8988T (cell line): ENCODE results near the gene WDR83.
"Not testable (repeated sequence)": the region's sequence is repeated elsewhere in the genome, so short reads cannot be mapped to it uniquely, and the experiment has no call there.

Source experiments
- DNase-seq: peaks from one replicate; pipeline ENCODE4 v3.0.0; 2011

Gene WDR83

GRCh38 chr19:12656899-12657571 is 9.6 kb upstream of the WDR83 start:
- DNase-seq, result no peak

GRCh38 chr19:12657966-12658365 is 8.6 kb upstream of the WDR83 start:
- DNase-seq, result no peak

GRCh38 chr19:12660980-12661379 is 5.6 kb upstream of the WDR83 start:
- DNase-seq, result no peak

DNA sequence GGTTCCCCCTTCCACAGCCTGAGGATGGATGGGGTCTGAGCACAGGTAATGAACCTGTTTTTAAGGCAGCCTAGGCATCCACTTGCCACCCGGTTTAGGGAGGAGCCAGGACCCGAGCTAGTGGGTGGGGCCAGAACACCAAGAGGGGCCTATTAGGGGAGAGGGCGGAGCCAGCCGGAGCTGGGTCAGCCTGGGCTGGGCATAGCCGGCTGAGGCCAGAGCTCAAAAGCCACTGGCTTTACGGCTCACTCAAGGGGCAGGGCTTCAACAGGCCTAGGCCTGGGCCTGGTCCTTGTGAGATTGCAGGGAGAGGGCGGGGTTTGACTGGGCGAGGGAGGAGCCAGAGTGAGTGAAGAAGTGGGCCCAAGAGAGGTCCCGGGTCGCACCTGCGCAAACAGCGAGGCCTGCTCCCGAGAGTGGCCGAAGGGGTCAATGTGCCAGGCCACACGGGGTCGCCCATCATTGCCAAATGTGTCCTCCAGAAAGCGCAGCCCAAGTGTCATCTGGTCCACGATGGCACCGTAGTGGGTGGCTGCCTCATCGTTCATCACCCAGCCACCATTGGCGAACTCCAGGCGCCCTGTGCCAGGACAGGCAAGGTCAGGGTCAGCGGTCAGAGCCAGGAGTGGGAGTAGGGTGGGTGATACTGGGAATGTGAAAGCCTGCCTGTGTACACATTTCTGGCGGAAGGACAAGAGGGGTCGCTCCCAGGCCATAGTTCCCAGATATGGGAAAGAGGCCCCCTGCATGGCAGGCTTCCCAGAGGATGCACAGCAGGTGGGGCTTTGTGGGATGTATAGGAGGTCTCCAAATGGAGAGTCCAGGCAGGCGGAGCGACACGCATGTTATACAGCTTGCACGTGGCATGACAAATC is 2.0 kb upstream of the WDR83 start:
- DNase-seq, result no peak

DNA sequence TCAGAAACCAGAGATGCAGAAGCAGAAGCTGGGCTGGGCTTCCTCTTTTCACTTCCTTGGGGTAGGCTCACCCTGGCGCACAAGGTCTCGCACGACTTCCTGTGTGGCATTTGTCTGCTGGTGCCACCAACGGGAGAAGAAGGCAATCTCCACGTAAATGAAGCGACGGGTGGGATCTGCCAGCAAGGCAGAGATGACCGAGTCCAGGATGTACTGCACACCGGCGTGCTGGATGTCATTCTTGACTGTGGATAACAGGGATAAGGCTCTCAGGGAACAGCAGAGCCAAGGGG is 1.4 kb upstream of the WDR83 start:
- DNase-seq, result no peak

DNA sequence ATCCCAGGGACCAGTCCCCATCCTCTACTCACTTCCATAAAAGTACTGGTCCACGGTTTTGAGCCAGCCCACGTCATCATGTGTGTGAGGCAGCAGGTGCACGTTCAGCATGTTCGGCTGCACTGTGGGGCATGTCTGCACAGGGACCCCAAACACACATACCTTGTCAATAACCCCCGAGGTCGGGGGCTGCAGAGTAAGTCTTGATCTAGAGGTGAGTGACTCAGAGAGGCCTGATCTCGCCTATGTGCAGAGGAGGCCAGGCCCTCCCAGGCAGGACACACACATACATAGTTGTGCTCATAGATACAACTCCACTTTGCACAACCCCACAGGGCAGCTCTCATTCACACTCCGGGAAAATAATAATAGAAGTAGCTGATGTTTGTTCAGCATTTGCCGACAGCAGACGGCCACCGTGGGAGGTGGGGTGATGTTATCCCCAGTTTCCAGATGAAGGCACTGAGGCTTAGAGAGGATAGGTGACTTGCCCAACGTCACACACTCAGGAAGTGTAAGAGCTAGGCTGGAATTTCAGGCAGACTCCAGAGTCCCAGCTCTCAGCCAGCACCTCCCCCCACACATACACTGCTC is 839 bp upstream of the WDR83 start:
- DNase-seq, result no peak

DNA sequence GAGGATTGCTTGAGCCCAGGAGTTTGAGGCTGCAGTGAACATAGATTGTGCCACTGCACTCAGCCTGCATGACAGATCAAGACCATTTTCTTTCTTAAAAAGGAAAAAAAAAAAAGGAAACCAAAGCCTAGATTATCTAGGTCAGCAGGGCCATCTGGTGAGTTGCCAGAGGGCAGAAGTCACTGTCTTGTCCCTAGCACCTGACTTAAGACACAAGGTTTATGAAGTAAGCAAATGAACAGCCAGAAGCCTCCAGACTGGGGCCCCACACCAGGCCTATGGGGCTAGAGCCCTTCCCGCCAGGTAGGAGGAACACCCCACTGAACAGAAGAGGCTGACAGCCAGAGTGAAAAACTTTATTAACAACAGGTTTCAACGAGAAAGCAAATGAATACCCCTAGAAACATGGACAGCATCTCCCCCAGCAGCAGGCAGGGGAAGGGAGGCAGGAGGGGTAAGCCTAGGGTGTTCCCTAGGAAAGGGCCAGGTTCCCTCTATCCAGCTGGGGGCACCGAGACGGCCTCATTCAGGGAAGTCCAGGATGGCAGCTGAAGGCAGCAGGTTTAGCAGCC is 1.2 kb downstream of the WDR83 start:
- no peak for DNase-seq

DNA sequence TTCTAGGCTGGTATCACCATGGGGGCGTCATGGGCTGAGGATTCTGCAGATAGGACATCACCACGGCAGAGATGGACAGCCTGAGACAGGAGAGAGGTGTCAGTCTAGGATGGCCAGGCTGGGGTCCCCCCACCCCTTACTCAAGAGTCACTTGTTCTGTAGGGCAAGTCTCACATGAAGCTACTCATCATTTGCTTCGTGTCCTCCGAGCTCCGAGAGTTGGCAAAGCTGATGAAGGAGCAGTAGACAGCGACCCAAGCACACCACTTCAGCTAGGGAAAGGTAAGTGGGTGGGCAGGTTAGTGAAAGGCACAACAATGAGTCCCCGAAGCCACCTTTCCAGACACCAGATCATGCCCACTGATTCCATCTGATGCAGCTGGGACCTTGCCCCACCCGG is 1.7 kb downstream of the WDR83 start:
- DNase-seq, result no peak

DNA sequence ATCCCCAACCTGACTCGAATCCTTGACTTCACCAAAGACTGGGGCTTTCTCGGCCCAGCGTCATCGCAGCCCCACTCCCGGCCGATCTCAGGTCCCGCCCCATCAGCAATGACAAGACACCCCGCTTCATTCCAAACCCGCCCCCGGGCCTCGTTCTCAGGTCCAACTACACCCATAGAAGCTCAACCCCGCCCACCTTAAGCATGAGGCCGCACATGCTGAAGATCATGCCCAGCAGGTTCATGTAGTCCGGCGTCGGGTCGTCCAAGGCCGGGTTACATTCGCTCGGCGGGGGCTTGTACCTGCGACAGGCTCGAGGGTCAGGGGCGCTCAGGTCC is 2.3 kb downstream of the WDR83 start:
- no peak for DNase-seq

GRCh38 chr19:12669270-12670158 is 2.9 kb downstream of the WDR83 start:
- DNase-seq, result no peak

DNA sequence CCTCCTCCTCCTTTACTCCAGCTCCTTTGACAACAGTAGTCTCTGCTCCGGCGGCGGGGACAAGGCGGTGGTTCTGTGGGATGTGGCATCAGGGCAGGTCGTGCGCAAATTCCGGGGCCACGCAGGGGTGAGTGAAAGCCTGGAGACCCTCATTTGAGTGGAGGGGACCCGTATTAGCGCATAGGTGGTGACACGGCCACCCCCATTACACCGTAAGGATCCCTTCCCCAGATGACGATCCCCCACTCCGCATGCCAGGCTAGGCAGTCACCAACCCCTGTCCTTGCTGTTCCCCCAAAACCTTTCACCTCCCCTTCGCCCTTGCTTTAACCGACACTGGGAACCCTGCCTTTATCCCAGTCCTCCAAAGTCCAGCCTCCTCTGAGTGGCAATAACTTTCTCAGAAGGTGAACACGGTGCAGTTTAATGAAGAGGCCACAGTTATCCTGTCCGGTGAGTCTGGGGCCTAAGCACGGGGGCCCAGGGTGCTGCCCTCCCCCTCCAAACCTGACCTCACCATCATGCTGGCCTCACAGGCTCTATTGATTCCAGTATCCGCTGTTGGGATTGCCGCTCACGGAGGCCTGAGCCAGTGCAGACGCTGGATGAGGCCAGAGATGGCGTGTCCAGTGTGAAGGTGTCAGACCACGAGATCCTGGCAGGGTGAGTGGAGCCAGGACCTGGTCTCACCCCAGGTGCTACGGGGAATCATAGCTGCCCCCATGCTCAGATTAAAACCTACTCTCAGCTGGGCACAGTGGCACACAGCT is 3.7 kb downstream of the WDR83 start:
- no peak for DNase-seq

- no peak for DNase-seq
Measured at GRCh38 chr19:12672744-12673143, 6.1 kb downstream of the WDR83 start.

GRCh38 chr19:12675399-12675798 is 8.8 kb downstream of the WDR83 start:
- no peak for DNase-seq

GRCh38 chr19:12675940-12676339 is 9.3 kb downstream of the WDR83 start:
- no peak for DNase-seq

DNA sequence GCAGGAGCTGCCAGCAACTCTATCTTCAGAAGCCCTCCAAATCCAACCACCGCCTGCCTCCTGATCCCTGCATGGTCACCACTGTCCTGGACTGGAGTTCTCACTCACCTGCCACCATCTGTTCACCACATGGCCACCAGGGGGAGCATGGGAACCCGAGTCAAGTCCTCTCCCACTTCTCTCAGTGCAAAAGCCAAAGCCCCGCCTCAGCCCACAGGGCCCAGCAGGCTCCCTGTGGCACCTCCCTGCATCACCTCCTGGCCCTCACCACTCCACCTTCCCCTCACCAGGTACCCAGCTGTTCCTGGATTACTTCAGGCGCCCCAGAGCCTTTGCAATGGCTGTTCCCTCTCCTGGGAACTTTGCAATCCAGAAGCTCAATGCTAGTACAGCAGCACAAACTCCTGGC is 9.8 kb downstream of the WDR83 start:
- peak; percentile 82 for DNase-seq

GRCh38 chr19:12676928-12677327 is 10.3 kb downstream of the WDR83 start:
- no peak for DNase-seq

GRCh38 chr19:12678039-12678438 is 11.4 kb downstream of the WDR83 start:
- not testable (repeated sequence) for DNase-seq

GRCh38 chr19:12680034-12680433 is 13.4 kb downstream of the WDR83 start:
- no peak for DNase-seq

DNA sequence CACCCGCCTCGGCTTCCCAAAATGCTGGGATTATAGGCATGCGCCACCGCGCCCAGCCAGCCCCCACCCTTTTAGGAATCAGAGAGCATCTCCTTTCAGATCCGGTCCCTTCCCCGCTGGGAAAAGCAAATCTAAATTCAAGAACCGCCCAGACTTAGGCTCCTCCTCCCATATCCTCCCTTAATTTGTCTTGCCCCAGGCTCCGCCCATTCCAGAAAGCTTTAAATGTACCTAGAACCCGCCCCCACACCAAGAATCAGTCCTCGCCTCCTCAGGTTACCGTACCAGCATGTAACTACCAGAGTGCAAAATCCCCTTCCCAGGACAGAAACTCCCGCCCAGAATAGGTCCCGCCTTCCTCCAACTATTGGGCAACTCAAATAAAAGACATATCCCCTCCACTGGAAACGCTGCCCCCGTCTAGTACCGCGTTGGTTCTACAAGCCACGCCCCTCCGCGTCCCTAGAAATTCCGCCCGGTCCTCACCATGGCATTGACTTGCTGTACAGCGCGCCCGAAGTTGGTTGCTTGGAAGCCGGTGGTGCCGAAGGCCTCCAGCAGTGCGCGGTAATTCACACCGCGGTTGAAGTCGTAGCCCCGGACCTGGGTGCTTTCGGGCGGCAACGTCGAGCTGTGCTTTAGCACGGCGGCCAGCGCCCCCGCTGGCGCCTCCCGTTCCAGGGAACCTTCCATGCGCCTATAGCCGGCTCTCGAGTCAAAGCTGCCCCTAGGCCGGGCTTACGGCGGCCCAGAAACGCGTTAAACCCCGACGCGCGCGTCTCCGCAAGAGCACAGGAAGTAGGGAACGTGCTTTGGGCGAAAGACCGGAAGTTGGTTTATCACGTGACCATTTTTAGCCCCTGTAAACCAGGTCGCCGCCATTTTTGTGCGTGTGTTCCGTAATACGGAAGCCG is 14.7 kb downstream of the WDR83 start, which contains the start of gene DHPS:
DHPS (minus strand) TSS at position 807 of the 914 bp plus-strand sequence; CDS start at position 693, 114 bp downstream.
- DNase-seq, result peak; percentile 70

DNA sequence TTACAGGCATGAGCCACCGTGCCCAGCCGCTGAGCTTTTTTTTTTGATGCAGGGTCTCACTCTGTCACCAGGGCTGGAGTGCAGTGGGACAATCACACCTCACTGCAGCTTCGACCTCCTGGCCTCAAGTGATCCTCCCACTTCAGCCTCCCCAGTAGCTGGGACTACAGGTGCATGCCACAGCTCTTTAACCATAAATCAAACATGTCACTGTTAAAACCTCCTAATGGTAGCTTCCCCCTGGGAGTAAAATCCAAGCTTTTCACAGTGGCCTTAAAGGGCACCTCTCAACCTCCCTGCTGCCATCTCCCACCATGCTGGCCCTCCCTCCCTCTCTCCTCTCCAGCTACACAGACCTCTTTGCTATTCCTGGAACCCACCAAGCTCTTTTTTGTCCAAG is 19.2 kb downstream of the WDR83 start:
- DNase-seq, result no peak
